Mucosa of descending colon (tissue), 3 donors: ENCODE data around the gene ZNF678. TPM values are rescaled to one million over a fixed set of nuclear protein-coding genes. Genes with fewer than 3 reads are reported as not detected.

Experiments
- ATAC-seq: fragments of 200-7000 bp; cut with Tn5 transposase; one replicate; pipeline ENCODE4 v1.9.1; 2020; ENCODE audit warnings: mild to moderate bottlenecking, moderate library complexity
- DNase-seq, 3 donors: peaks; one replicate each; pipeline ENCODE4 v3.0.0-alpha.2; 2020
- H3K36me3 ChIP-seq: fragments of 200-600 bp; one replicate; pipeline ENCODE4 v1.8.0; 2021; ENCODE audit warnings: low read depth, mild to moderate bottlenecking
- H3K4me1 ChIP-seq: fragments of 200-600 bp; one replicate; pipeline ENCODE4 v1.8.0; 2021; ENCODE audit warnings: low read depth, mild to moderate bottlenecking
- H3K4me3 ChIP-seq: fragments of 200-600 bp; one replicate; pipeline ENCODE4 v1.8.0; 2021; ENCODE audit warnings: mild to moderate bottlenecking
- H3K9me3 ChIP-seq: fragments of 200-600 bp; one replicate; pipeline ENCODE4 v1.8.0; 2021; ENCODE audit warnings: mild to moderate bottlenecking
- intact Hi-C, 2 donors: fragments of 100-400 bp; cut with DNase I in 1 of 2; cut with micrococcal nuclease in 1 of 2; formaldehyde crosslinking; loops; one replicate each; pipeline versions ENCODE4 v1.11.0 to v1.11.1; 2022; cut with DNase I, micrococcal nuclease
- total RNA-seq, 3 donors: library from RNA; stranded (reverse); fragmentation: NEBNext Ultra II Directional in 2 of 3; extraction: Animal tissue kit (Norgen Biotek cat#: 25700) in 2 of 3; gene quantifications; one replicate each; pipeline versions ENCODE4 v1.2.1 to v1.2.4, GENCODE V29; 2021 to 2023
- TF ChIP-seq, protein P1 (sequence below): fragments of 200-600 bp; IDR thresholded peaks from one replicate; pipeline ENCODE4 v1.8.0; 2022; ENCODE audit warnings: antibody characterized with exemption, mild to moderate bottlenecking
- donor health status: DM: no; HTN: no; CAD: no; lungs with moderate emphysema.
- donor health status: DM: no; HTN: no; CAD: no.
- donor health status: DM: no; HTN: yes; CAD: no.

The ZNF678 gene
- total RNA-seq, 3 donors from 2014 or later, result 6.8 to 10.4 (median 8.9) TPM

GRCh38 chr1:227718932-227719331, 155.6 kb downstream of the ZNF678 start:
- DNase-seq (no peak), ATAC-seq (no peak)
- intact Hi-C loops, result no loop called here
- Histone ChIP-seq H3K9me3 (peaks cover 66% of the 10 kb centered on the region), H3K4me1 (no peaks in the 10 kb centered on the region), H3K4me3 (no peak overlapping the region), H3K36me3 (no peaks in the 10 kb centered on the region)
- TF ChIP-seq, protein P1, sequence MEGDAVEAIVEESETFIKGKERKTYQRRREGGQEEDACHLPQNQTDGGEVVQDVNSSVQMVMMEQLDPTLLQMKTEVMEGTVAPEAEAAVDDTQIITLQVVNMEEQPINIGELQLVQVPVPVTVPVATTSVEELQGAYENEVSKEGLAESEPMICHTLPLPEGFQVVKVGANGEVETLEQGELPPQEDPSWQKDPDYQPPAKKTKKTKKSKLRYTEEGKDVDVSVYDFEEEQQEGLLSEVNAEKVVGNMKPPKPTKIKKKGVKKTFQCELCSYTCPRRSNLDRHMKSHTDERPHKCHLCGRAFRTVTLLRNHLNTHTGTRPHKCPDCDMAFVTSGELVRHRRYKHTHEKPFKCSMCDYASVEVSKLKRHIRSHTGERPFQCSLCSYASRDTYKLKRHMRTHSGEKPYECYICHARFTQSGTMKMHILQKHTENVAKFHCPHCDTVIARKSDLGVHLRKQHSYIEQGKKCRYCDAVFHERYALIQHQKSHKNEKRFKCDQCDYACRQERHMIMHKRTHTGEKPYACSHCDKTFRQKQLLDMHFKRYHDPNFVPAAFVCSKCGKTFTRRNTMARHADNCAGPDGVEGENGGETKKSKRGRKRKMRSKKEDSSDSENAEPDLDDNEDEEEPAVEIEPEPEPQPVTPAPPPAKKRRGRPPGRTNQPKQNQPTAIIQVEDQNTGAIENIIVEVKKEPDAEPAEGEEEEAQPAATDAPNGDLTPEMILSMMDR, result no peak

DNA sequence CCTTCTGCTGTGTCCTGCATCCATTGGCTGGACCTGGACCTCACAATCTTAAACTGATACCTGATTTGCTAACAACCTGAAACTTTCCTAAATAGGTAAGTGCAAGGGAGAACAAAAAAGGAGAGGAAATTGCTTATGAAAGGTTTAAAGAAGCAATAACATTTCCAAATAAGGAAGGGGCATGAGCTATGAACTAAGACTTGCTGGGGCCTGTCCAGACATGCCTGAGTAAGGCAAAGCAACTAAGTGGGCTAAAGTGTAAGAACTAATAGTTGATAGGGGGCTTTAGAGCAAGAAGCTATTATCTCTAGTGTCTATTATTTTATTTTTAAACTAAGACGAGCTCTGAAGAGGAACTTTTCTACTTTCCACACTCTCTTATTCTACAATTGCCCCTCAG, 160.1 kb downstream of the ZNF678 start:
- DNase-seq, result no peak
- intact Hi-C loops, result no loop called here

DNA sequence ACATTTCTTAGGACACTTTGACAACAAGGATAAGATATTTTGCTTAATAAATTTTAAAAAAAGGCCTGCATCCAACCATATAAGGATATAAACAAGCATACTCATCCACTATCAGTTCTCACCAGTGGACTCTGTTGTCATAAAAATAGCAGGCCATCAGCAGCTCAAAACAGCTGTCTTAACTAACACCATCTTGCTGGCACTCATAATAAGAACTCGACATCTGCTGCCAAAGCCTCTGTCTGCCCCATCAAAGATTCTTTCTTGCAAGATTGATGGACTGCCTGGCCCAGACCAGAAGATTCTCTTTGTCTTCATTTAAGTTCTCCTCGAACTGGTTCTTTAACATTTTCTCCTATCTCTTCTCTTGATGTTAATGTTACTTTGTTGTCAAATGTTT, 161.7 kb downstream of the ZNF678 start:
- Histone ChIP-seq H3K4me1 (peaks cover 16% of the 10 kb centered on the region), H3K36me3 (no peaks in the 10 kb centered on the region), H3K9me3 (peaks cover 24% of the 10 kb centered on the region), H3K4me3 (no peak overlapping the region)
- TF ChIP-seq, protein P1, result no peak
- ATAC-seq (no peak), DNase-seq (no peak)
- intact Hi-C loops, result no loop called here

More for the DNA sequence above, 160.1 kb downstream of the ZNF678 start:
- H3K4me1 ChIP-seq, result peaks cover 7% of the 10 kb centered on the region
- peaks cover 40% of the 10 kb centered on the region for H3K9me3 ChIP-seq
- TF ChIP-seq, protein P1, result no peak
- ATAC-seq, result no peak
- no peak overlapping the region for H3K4me3 ChIP-seq
- H3K36me3 ChIP-seq, result no peaks in the 10 kb centered on the region

- no peaks in the 10 kb centered on the region for H3K36me3 ChIP-seq
- peaks cover 21% of the 10 kb centered on the region for H3K4me1 ChIP-seq
- DNase-seq (no peak), ATAC-seq (no peak)
- H3K9me3 ChIP-seq, result peaks cover 11% of the 10 kb centered on the region
- no peak overlapping the region for H3K4me3 ChIP-seq
- TF ChIP-seq, protein P1, result no peak
- intact Hi-C loops, result no loop called here
Measured at GRCh38 chr1:227726318-227726717, 163.0 kb downstream of the ZNF678 start.

Other genes with a start within 250 kb of the ZNF678 start
- 10 to 100 TPM; 32.6 to 70.7 (median 50.2) TPM for gene CDC42BPA, start 245.1 kb upstream of the ZNF678 start, total RNA-seq
- gene JMJD4, start 171.7 kb downstream of the ZNF678 start, total RNA-seq, result 10 to 100 TPM; 12.3 to 18.1 (median 13.8) TPM
- gene SNAP47, start 171.9 kb downstream of the ZNF678 start, total RNA-seq, result 10 to 100 TPM; 16.4 to 31.9 (median 27.6) TPM